Activated T-cell treated with anti-CD3 and anti-CD28 coated beads, Interleukin-2, amount 50 U/mL, for 4 hours (primary cell): ENCODE data around the gene TENM4. TPM values are rescaled to one million over a fixed set of nuclear protein-coding genes. Genes with fewer than 3 reads are reported as not detected.

ENCODE experiments used
- ATAC-seq, 2 donors: fragments of 200-7000 bp; cut with Tn5 transposase; one replicate each; pipeline ENCODE4 v1.10.0; 2021
- DNase-seq: peaks from one replicate; pipeline ENCODE4 v3.0.0-alpha.2; 2020
- H3K27me3 Mint-ChIP-seq: one replicate; pipeline ENCODE4 v1.8.0; 2021; ENCODE audit warnings: low read depth, mixed read lengths
- H3K36me3 Mint-ChIP-seq: one replicate; pipeline ENCODE4 v1.8.0; 2022; ENCODE audit warnings: mixed read lengths; ENCODE audit not compliant: insufficient read depth
- H3K4me1 Mint-ChIP-seq: one replicate; pipeline ENCODE4 v1.8.0; 2021; ENCODE audit warnings: low read depth, mixed read lengths
- H3K4me3 Mint-ChIP-seq: one replicate; pipeline ENCODE4 v1.8.0; 2021; ENCODE audit warnings: mild to moderate bottlenecking, moderate library complexity, mixed read lengths
- H3K9me3 Mint-ChIP-seq: one replicate; pipeline ENCODE4 v1.8.0; 2021; ENCODE audit warnings: mixed read lengths
- total RNA-seq, 3 donors: library from RNA; stranded (reverse); gene quantifications; one replicate each; pipeline ENCODE4 v1.2.1, GENCODE V29; 2021

Gene TENM4
- total RNA-seq, 3 donors from 2014 or later: 0.10 to 0.30 TPM; not detected in 1

DNA sequence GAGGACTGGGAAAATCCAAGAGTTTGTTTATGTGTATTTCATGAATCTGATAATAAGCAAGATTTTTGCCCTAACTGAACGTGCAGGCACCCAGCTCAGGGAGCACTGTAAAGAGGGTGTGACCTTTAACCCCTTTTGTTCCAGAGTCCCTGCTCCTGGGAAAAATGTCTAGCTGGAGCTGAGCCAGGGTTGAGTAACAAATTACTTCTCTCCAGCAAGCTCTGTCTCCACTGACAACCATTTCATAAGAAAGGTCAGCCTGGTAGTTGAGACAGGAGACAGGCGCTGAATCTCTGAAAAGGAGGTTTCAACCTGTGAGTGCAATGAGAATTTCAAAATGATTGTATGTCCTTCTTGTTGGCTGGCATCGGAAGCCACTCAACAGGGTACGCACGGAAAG is 709.8 kb downstream of the TENM4 start:
- H3K9me3 Mint-ChIP-seq: no peaks in the 10 kb centered on the region
- DNase-seq: no peak
- no peaks in the 10 kb centered on the region for H3K4me1 Mint-ChIP-seq
- peaks cover 2% of the 10 kb centered on the region for H3K27me3 Mint-ChIP-seq
- no peaks in the 10 kb centered on the region for H3K36me3 Mint-ChIP-seq
- no peak overlapping the region for H3K4me3 Mint-ChIP-seq
- ATAC-seq: no peak

DNA sequence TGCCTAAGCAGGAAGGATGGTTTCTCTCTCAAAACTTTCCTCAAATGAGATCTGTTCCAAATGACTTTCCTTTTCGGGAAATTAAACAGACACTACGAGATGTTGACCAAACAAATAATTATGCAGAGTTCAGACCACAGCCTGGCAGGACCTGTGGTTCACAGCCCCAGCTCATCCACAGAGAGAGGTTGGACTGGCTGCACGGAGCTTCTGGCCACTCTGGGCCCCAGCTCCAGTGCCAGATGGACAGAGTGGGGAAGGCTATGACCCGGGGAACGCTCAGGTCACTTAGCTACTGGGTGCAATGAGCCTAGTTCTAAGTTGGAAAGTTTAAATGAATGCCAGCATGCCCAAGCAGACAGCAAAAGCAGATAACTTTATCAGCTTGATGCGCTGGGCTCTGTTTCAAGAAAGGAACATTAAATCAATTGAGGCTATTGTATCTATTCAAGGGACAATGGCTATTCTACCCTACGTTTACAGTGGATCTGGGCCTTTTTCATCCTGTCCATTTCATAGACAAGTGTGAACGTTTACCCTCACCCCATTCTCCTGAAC is 710.5 kb downstream of the TENM4 start:
- Mint-ChIP-seq H3K4me1 (no peaks in the 10 kb centered on the region), H3K27me3 (peaks cover 2% of the 10 kb centered on the region), H3K4me3 (no peak overlapping the region), H3K9me3 (no peaks in the 10 kb centered on the region), H3K36me3 (no peaks in the 10 kb centered on the region)
- DNase-seq (no peak), ATAC-seq (no peak)

DNA sequence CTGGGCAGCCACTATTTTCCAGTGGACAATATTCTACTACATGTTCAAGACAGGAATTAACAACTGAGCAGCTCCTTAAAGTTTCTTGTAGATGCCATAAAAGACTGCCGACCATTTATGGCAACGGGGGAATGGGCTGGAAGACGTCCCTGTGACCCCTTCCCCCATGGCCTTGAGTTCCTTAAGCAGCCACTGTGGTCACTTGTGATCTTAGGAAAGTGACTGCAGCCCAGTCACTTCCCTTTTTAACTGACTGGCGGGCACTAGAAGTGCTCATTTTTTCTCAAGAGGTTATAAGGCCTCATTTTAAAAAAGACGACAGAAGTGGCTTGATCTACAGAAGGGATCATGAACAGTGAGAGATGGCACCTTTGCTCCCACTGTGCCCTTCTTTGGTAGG is 713.0 kb downstream of the TENM4 start:
- no peak overlapping the region for H3K4me3 Mint-ChIP-seq
- DNase-seq: no peak
- no peaks in the 10 kb centered on the region for H3K9me3 Mint-ChIP-seq
- no peaks in the 10 kb centered on the region for H3K36me3 Mint-ChIP-seq
- H3K27me3 Mint-ChIP-seq: peaks cover 2% of the 10 kb centered on the region
- ATAC-seq: no peak
- no peaks in the 10 kb centered on the region for H3K4me1 Mint-ChIP-seq

DNA sequence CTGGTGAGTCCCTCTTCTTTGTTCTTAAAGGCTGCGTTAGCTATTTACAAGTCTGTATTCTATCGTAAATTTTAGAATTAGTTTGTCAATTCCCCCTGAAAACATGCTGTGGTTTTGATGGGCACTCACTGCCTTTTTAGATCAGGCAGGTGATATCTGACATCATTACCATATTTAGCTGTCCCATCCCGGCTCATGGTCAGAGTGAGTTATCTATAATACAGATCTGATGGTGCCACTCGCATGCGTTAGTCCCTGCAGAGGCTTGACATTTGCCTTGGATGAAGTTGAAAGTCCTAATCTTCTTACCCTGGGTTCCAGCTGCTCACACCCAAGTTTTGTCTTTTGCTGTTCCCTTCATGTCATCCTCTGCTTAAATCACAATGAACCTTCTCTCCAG is 715.6 kb downstream of the TENM4 start:
- DNase-seq (no peak), ATAC-seq (no peak)
- Mint-ChIP-seq H3K9me3 (no peaks in the 10 kb centered on the region), H3K4me3 (no peak overlapping the region), H3K27me3 (no peaks in the 10 kb centered on the region), H3K4me1 (no peaks in the 10 kb centered on the region), H3K36me3 (no peaks in the 10 kb centered on the region)

DNA sequence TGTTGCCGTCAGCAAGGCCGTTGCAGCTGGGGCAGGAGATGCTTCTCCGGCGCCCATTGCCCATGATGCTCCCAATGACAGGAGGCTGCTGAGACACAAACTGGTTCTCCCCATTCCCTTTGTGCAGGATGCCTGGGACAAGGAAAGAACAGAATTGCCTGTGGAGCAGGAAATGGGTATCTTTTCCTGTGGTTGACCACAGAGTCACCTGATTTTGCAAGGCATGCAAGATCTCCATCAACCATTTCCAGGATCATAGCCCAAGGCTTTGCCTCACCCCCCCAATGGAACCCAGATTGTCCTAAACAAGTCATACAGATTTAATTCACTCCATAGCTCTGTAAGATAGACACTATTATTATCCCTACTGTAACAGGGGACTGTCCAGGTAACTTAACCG is 718.0 kb downstream of the TENM4 start:
- H3K36me3 Mint-ChIP-seq: no peaks in the 10 kb centered on the region
- ATAC-seq: no peak
- H3K4me1 Mint-ChIP-seq: no peaks in the 10 kb centered on the region
- DNase-seq: no peak
- no peaks in the 10 kb centered on the region for H3K9me3 Mint-ChIP-seq
- H3K4me3 Mint-ChIP-seq: no peak overlapping the region
- no peaks in the 10 kb centered on the region for H3K27me3 Mint-ChIP-seq

DNA sequence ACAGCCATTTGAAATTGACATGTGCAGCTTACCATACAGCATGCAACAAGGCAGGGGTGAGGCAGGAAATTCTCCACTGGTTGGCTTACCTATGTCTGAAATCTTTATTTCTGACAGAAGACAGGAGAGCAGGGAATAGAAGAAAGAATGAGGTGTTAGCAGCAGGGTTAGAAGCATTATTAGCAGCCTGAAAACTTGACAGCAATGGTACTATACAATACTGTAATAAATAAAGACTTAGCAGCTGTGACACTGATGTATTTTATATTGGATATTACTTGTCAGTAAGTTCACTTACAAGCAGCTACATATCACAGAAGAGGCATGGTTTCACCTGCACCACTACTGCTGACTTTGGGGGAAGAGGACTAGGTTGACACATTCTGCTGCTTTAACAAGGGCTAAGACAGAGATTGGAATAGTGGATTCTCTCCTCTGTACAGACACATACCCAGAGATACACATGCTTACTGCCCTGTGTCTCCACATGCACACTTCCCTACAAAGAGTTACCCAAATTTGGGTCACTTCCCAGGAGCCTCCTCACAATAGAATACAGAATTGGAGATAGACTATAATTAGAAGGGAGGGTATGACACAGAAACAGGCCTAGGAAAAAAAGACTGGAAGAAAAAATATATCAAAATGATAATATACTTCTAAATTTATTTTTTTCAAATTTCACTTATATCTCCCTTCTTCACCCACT is 720.4 kb downstream of the TENM4 start:
- Mint-ChIP-seq H3K36me3 (no peaks in the 10 kb centered on the region), H3K9me3 (no peaks in the 10 kb centered on the region), H3K4me1 (no peaks in the 10 kb centered on the region), H3K4me3 (no peak overlapping the region), H3K27me3 (no peaks in the 10 kb centered on the region)
- ATAC-seq: no peak
- DNase-seq: no peak

DNA sequence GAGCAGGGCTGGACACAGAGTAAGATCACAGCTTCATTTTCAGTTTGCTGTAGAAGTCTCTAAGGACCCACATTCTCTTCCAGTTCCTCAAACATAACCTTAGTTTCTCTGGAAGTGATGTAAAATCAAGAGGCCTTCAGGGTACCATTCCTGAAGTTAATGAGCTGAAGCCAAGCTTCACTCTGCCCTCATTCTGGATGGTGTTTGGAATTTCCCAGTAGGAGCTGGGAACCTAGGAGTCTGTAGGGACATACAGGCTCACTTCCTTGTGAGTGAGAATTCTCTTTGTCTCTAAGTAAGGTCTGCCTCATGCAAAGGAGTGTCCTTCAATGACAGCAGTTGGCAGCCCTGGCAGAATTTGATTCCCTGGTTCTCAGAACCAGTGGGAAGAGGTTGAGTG is 723.8 kb downstream of the TENM4 start:
- Mint-ChIP-seq H3K4me3 (no peak overlapping the region), H3K4me1 (no peaks in the 10 kb centered on the region), H3K9me3 (no peaks in the 10 kb centered on the region), H3K27me3 (no peaks in the 10 kb centered on the region), H3K36me3 (no peaks in the 10 kb centered on the region)
- no peak for ATAC-seq
- DNase-seq: no peak

DNA sequence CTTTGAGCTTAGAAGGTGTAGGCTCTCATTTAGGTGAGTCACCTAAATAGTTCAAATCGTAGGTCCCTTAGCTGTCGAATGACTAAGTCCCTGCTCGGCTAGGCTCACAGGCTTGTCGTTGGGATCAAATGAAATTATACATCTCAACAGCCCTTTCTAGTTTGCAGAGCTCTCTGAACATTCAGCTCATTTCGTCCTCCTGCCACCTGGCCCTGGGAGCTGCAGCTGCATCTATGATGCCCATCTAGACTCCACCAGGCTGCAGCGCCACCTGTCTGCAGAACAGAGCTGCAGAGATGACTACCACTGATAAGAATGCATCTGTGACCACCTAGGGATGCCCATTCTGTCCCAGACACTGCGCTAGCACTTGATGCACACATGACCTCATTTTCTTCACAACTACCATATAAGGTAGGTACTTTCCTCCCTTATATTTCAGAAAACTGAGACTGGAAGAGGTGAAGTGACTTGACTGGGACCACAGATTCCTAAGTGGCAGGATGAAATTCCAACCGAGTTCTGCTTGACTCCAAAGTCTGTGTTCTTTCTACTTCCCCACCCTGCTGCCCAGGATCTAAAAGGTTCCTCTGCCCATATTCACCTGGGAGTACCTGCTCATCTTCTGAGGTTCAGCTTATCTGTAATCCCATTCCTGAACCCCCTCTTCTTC is 725.1 kb downstream of the TENM4 start:
- peak; percentile 46 to 54 for ATAC-seq
- Mint-ChIP-seq H3K9me3 (no peaks in the 10 kb centered on the region), H3K4me1 (no peaks in the 10 kb centered on the region), H3K4me3 (no peak overlapping the region), H3K27me3 (no peaks in the 10 kb centered on the region), H3K36me3 (no peaks in the 10 kb centered on the region)
- DNase-seq: no peak

DNA sequence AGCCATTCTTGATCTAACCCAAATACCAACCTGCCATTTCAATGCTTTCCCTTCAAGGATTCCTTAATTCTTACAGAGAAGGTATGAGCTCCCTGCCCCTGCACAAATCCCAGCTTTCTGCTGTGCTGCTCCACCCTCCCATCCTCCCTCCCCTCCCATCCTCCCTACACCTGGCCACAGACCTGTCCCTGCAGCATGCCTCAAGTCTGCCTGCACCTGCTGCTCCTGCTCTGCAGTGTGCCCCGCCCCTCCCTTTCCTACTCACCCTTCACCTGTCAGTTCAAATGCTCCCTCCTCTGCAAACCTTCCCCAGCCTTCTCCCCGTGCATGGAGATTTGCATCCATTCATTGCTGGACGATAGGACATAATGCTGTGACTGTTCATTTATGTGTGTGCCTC is 726.3 kb downstream of the TENM4 start:
- no peaks in the 10 kb centered on the region for H3K4me1 Mint-ChIP-seq
- no peak overlapping the region for H3K4me3 Mint-ChIP-seq
- H3K9me3 Mint-ChIP-seq: no peaks in the 10 kb centered on the region
- H3K36me3 Mint-ChIP-seq: no peaks in the 10 kb centered on the region
- H3K27me3 Mint-ChIP-seq: peaks cover 2% of the 10 kb centered on the region
- ATAC-seq (no peak), DNase-seq (no peak)

DNA sequence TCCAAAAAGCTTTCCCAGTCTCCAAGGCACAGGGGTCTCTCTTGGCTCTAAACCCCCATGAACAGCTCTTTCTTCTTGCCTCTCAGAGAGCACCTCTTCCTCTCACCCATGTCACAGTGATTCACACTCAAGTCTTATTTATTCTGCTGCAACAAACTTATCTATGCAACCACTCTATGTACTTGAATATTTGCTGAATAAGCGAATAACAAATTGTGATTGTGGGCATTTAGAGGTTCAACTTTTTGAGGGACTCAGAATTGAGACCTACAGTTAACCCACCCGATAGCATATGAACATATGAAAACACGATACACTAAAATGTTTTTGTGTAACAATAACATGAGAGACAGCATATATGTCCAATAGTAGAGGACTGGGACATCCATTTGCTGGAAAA is 729.1 kb downstream of the TENM4 start:
- ATAC-seq: no peak
- no peak for DNase-seq
- H3K4me1 Mint-ChIP-seq: no peaks in the 10 kb centered on the region
- H3K27me3 Mint-ChIP-seq: peaks cover 2% of the 10 kb centered on the region
- no peaks in the 10 kb centered on the region for H3K9me3 Mint-ChIP-seq
- H3K36me3 Mint-ChIP-seq: no peaks in the 10 kb centered on the region
- no peak overlapping the region for H3K4me3 Mint-ChIP-seq

DNA sequence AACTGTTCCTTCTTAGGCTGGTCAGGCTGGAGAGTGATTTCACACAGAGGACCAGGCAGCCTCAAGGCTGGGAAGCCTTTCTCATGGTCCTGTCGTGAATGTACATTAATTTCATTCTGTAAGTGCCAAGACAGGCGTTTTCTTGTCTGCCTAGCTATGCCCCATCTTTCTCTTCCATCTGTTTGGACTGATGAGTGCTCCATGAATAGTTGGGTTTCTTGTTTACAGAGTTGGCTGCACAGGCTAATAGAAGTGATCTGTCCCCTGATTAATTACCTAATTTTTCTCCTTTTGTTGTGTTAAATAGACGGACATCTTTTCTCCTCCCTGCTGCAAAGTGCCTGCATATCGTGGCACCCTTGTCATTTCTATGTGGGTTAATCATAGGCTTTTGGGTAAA is 730.4 kb downstream of the TENM4 start:
- H3K27me3 Mint-ChIP-seq: peaks cover 2% of the 10 kb centered on the region
- H3K9me3 Mint-ChIP-seq: no peaks in the 10 kb centered on the region
- no peak overlapping the region for H3K4me3 Mint-ChIP-seq
- DNase-seq: no peak
- ATAC-seq: no peak
- no peaks in the 10 kb centered on the region for H3K36me3 Mint-ChIP-seq
- H3K4me1 Mint-ChIP-seq: no peaks in the 10 kb centered on the region

DNA sequence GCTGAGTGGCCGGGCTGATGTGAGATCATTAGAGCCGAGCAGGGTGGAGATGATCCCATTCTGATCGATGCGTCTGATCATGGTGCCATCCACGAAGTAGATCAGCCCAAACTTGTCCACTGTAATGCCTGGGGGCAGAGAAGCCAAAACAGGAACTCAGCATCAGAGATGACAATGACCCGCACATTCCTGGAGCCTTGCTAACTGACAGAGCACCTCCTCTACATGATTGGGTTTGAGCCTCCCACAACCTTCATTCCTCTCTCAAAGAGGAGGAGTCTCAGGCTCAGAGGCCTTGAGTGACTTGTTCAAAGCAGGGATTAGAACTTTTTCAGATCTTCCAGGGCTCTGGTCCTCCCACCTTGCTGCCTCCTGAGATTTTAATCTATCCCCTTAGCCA is 732.4 kb downstream of the TENM4 start:
- ATAC-seq (no peak), DNase-seq (no peak)
- Mint-ChIP-seq H3K4me3 (no peak overlapping the region), H3K36me3 (no peaks in the 10 kb centered on the region), H3K4me1 (no peaks in the 10 kb centered on the region), H3K9me3 (no peaks in the 10 kb centered on the region), H3K27me3 (peaks cover 2% of the 10 kb centered on the region)

DNA sequence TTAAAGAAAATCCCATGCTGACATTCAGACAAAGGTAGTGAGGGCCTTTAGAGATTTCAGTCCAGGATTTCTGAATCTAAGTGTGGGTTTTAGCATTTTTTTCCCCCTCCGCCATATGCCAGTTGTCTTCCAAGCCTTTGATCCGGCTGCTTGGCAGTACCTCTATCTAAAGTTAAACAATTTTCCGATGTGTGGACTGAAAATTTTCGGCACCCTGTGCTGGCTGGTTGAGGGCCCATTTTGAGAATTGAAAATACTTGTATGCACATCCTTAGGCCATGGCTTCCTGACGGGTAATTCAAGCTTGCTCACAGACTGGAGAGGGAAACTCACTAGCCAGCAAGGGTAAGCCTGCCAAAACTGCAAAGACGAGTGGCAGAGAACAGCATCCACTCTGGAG is 734.3 kb downstream of the TENM4 start:
- no peak for ATAC-seq
- no peaks in the 10 kb centered on the region for H3K36me3 Mint-ChIP-seq
- H3K4me3 Mint-ChIP-seq: no peak overlapping the region
- no peaks in the 10 kb centered on the region for H3K9me3 Mint-ChIP-seq
- H3K4me1 Mint-ChIP-seq: no peaks in the 10 kb centered on the region
- no peak for DNase-seq
- peaks cover 6% of the 10 kb centered on the region for H3K27me3 Mint-ChIP-seq

DNA sequence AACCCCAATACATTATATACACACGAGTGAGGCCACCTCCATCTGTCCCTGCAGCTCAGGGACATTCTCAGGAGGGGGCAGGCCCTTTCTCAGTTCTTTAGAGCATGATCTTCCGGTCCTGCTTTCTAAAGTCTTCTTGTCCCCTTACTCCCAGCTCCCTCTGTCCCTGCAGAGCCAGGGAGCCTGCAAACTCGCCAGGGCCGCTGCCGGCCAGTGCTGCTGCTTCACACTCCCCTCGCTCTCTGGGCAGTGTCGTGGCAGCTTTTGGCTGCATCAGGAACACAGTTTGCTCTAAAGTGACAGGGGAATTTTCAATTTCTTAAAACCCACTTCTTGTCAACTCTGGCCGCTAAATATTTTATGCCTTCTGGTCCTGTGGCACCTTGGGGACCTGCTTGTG is 736.0 kb downstream of the TENM4 start:
- H3K36me3 Mint-ChIP-seq: no peaks in the 10 kb centered on the region
- no peaks in the 10 kb centered on the region for H3K4me1 Mint-ChIP-seq
- DNase-seq: no peak
- no peak overlapping the region for H3K4me3 Mint-ChIP-seq
- H3K27me3 Mint-ChIP-seq: peaks cover 5% of the 10 kb centered on the region
- no peak for ATAC-seq
- no peaks in the 10 kb centered on the region for H3K9me3 Mint-ChIP-seq

DNA sequence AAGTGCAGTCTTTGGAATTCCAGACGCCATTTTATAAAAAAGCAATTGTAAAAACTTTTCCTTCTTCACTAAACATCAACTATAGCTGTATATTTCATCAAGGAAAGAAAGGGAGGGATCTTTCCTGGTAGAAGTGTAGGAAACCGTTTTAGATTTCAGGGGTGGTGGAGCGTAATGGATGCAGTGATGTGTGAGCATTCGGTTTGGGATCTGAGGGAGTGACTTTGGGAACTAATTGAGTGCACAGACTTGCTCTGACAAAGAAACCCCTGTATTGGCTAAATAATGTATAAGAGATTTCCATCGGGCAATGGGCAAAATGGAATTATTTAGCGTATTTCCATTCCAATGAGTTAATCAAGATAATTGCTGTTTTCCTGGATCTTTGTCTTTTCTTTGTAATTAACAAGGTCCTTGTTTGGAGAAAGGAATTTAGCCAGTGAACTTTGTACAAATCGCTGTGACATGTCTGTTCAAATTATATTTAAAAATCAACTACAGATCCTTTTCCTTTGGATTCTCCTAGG is 741.2 kb downstream of the TENM4 start:
- H3K27me3 Mint-ChIP-seq: peaks cover 25% of the 10 kb centered on the region
- H3K4me1 Mint-ChIP-seq: no peaks in the 10 kb centered on the region
- no peak for DNase-seq
- no peaks in the 10 kb centered on the region for H3K9me3 Mint-ChIP-seq
- ATAC-seq: no peak
- no peak overlapping the region for H3K4me3 Mint-ChIP-seq
- H3K36me3 Mint-ChIP-seq: no peaks in the 10 kb centered on the region
